ENCODE results near the gene EBF4.
"Not testable (repeated sequence)": the region's sequence is repeated elsewhere in the genome, so short reads cannot be mapped to it uniquely, and the experiment has no call there.

EBF4 gene

DNA sequence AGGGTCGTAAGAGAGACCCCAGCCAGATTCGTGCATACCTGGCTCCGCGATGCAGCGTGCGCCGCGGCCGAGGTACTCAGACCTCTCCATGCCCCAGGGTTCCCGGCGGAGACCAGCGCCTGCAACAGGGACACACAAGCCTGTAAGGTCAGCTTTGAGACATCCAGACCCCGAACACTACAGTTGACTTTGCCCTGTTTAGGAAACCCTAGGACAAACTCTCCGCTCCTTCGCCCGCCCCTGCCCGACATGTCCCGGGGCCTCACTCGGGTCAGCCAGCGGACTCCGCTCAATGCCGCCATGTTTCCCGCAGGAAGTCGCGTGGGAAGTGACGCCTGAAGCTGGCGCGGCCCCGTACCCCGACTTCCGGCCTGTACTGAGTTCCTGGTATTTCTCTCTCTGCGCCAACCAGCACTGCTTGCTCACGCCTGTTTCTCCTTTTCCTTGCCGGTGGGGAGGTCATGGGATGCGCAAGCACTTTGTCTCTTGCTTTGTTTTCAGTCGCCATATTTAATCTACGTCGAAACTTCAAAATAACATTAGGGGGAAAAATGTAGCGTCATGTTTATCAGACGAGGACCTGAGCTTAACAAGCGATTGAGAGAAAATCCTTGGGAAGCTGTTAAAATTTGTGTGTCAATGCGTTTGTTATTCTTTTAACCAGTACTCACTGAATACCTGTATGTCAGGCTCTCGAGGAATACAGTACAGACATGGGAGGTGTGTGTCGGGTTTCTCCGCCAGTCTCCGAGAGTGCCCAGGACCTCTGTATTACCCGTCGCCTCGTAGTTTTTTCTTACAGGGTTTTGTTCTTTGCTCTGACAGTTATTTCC lies 28.5 kb upstream of the EBF4 start, which contains the start of gene IDH3B:
IDH3B (minus strand) TSS at position 330 of the 833 bp plus-strand sequence; CDS start at position 302, 28 bp downstream.
- peak within 1 kb of the TSS; percentile 82 to 91 for H3K27ac ChIP-seq
- no peaks in the 10 kb centered on the region for H3K27me3 ChIP-seq
- H3K4me1 ChIP-seq: peaks cover 0 to 17% (median 10%) of the 10 kb centered on the region in 4 donors
- peak within 1 kb of the TSS; percentile 69 to 94 for H3K4me3 ChIP-seq
- intact Hi-C loops (cut with DNase I; ENCODE audit: low total_unique reads): no loop called here
- peak; percentile 91 to 96 for DNase-seq
- no peaks in the 10 kb centered on the region for H3K9me3 ChIP-seq
- TF ChIP-seq, protein P1, sequence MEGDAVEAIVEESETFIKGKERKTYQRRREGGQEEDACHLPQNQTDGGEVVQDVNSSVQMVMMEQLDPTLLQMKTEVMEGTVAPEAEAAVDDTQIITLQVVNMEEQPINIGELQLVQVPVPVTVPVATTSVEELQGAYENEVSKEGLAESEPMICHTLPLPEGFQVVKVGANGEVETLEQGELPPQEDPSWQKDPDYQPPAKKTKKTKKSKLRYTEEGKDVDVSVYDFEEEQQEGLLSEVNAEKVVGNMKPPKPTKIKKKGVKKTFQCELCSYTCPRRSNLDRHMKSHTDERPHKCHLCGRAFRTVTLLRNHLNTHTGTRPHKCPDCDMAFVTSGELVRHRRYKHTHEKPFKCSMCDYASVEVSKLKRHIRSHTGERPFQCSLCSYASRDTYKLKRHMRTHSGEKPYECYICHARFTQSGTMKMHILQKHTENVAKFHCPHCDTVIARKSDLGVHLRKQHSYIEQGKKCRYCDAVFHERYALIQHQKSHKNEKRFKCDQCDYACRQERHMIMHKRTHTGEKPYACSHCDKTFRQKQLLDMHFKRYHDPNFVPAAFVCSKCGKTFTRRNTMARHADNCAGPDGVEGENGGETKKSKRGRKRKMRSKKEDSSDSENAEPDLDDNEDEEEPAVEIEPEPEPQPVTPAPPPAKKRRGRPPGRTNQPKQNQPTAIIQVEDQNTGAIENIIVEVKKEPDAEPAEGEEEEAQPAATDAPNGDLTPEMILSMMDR (IDR thresholded peaks at IDR 0.05): no peak
- peaks cover 24 to 40% (median 30%) of the 10 kb centered on the region in 3 donors for H3K36me3 ChIP-seq

DNA sequence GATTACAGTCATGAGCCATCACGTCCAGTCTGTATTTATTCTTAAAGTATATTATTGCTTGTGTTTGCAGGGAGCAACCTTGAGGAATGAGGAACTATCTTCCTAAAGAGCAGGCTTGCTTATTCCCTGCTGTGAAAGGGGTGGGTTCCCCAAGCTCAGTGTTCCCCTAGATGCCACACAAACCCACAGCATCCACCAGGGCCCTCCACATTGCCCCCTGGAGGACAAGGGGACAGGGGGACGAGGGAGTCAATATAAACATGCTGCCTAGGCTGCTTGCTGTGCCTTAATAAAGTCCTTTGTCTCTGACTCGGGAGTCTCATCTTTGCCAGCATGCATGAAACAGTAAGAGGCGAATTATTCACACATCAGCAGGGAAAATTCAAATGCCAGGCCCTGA lies 20.6 kb upstream of the EBF4 start:
- no peaks in the 10 kb centered on the region for H3K4me1 ChIP-seq
- no peaks in the 10 kb centered on the region for H3K9me3 ChIP-seq
- TF ChIP-seq, protein P1 (IDR thresholded peaks at IDR 0.05): no peak
- no peaks in the 10 kb centered on the region for H3K27me3 ChIP-seq
- no peak overlapping the region for H3K4me3 ChIP-seq
- peak in 1 of 2 donors; percentile 24 for DNase-seq
- H3K27ac ChIP-seq: no peak overlapping the region
- intact Hi-C loops (cut with DNase I; ENCODE audit: low total_unique reads): no loop called here
- H3K36me3 ChIP-seq: no peaks in the 10 kb centered on the region

DNA sequence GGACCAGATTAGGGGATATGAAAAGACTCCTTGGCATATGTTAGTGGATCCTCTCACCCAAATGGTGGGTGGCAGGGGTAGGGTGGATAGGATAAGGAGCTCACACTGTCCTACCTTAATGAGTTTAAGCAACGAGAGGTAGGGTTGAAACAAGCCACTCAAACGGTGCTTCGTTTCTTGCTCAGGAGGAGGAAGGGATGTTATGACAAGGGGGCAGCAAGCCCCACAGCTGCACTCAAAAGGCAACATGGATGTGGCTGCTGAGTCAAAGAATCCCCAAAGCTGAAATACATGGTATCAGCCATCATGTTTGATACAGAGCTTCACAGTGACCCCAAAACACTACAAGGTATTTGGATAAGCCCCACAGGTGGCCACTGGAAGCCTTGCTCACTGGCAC lies 20.1 kb upstream of the EBF4 start:
- H3K9me3 ChIP-seq: no peaks in the 10 kb centered on the region
- TF ChIP-seq, protein P1 (IDR thresholded peaks at IDR 0.05): no peak
- no peaks in the 10 kb centered on the region for H3K27me3 ChIP-seq
- H3K4me1 ChIP-seq: no peaks in the 10 kb centered on the region
- DNase-seq: peak in 1 of 2 donors; percentile 19
- H3K27ac ChIP-seq: no peak overlapping the region
- H3K4me3 ChIP-seq: no peak overlapping the region
- no peaks in the 10 kb centered on the region for H3K36me3 ChIP-seq
- intact Hi-C loops (cut with DNase I; ENCODE audit: low total_unique reads): no loop called here

DNA sequence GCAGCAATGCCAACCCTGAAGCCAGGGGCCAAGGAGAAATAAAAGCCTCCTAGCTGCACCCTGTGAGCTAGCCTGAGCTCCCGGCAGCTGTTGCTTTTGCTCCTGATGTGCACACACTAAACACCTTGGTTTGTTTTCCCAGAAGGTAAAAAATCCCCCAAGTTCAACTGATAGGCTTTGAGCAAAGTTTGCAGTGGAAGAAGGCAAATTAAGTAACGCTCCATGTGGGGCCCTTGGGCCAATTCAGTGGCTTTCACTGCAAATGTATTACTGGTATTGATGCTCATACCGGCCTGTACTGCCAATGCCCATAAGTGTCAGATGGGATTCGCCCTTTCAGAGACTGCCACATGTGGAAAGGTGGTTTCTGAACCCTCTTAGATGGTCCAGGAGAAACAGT lies 19.1 kb upstream of the EBF4 start:
- intact Hi-C loops (cut with DNase I; ENCODE audit: low total_unique reads): no loop called here
- no peak overlapping the region for H3K27ac ChIP-seq

DNA sequence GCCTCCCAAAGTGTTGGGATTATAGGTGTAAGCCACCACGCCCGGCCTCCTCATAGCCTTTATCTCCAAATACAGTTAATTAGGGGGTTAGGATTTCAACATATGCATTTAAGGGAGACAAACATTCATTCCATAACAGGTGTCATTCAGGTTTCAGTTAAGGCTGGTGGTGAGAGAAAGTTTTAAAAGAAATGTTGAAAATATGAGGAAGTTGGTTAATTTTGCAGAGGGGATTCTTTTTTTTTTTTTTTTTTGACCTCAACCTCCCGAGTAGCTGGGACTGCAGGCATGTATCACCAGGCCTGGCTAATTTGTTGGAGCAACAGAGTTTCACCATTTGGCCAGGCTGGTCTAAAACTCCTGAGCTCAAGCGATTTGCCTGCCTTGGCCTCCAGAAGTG lies 12.5 kb upstream of the EBF4 start:
- H3K4me1 ChIP-seq: no peaks in the 10 kb centered on the region
- H3K27me3 ChIP-seq: no peaks in the 10 kb centered on the region
- intact Hi-C loops (cut with DNase I; ENCODE audit: low total_unique reads): no loop called here
- H3K27ac ChIP-seq: no peak overlapping the region
- TF ChIP-seq, protein P1 (IDR thresholded peaks at IDR 0.05): no peak
- no peak overlapping the region for H3K4me3 ChIP-seq
- H3K9me3 ChIP-seq: no peaks in the 10 kb centered on the region
- no peak for DNase-seq
- no peaks in the 10 kb centered on the region for H3K36me3 ChIP-seq

More for the DNA sequence above, 19.1 kb upstream of the EBF4 start:
- no peaks in the 10 kb centered on the region for H3K36me3 ChIP-seq
- peak in 1 of 2 donors; percentile 5 for DNase-seq
- TF ChIP-seq, protein P1 (IDR thresholded peaks at IDR 0.05): no peak
- no peaks in the 10 kb centered on the region for H3K4me1 ChIP-seq
- no peaks in the 10 kb centered on the region for H3K27me3 ChIP-seq
- no peaks in the 10 kb centered on the region for H3K9me3 ChIP-seq
- no peak overlapping the region for H3K4me3 ChIP-seq

DNA sequence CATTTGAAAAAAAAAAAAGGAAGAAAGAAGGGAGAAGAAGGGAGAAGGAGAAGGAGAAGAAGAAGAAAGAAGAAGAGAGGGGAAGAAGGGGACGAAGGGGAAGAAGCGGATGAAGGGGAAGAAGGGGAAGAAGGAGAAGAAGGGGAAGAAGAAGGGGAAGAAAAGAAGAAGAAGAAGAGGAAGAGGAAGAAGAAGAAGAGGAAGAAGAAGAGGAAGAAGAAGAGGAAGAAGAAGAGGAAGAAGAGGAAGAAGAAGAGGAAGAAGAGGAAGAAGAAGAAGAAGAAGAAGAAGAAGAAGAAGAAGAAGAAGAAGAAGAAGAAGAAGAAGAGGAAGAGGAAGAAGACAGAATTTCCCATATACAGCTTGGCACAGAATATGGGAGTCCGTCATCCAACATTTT lies 10.5 kb upstream of the EBF4 start:
- H3K4me1 ChIP-seq; H3K27me3 ChIP-seq; H3K4me3 ChIP-seq; intact Hi-C loops (cut with DNase I; ENCODE audit: low total_unique reads); H3K36me3 ChIP-seq; DNase-seq; H3K9me3 ChIP-seq; H3K27ac ChIP-seq: not testable (repeated sequence)

DNA sequence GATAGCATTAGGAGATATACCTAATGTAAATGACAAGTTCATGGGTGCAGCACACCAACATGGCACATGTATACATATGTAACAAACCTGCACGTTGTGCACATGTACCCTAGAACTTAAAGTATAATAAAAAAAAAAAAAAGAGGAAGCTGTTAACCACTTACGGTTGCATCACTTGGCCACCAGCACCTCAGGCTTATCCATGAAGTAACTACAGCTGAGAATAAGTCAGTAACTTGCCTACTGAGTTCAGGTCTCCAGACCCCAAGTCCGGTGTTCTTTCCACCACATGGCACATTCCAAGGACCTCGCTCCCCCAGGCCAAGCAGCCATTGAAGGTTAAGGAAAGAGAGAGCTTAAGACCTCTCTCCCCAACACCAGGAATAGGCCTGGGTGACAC lies 7.8 kb upstream of the EBF4 start:
- peak in 1 of 2 donors; percentile 31 for DNase-seq
- H3K27ac ChIP-seq; H3K9me3 ChIP-seq; H3K4me1 ChIP-seq; intact Hi-C loops (cut with DNase I; ENCODE audit: low total_unique reads); H3K36me3 ChIP-seq; H3K4me3 ChIP-seq: not testable (repeated sequence)
- peaks cover 0 to 12% of the 10 kb centered on the region in 2 donors for H3K27me3 ChIP-seq
